Raji (cell line): ENCODE measurements around the gene FBXO22.

Experiments used
- POLR2A ChIP-seq: IDR thresholded peaks from 2 replicates; pipeline ENCODE4 v1.6.1; 2011; ENCODE audit warnings: low read depth, low read length, control low read depth; ENCODE audit not compliant: insufficient read depth

FBXO22 gene

DNA sequence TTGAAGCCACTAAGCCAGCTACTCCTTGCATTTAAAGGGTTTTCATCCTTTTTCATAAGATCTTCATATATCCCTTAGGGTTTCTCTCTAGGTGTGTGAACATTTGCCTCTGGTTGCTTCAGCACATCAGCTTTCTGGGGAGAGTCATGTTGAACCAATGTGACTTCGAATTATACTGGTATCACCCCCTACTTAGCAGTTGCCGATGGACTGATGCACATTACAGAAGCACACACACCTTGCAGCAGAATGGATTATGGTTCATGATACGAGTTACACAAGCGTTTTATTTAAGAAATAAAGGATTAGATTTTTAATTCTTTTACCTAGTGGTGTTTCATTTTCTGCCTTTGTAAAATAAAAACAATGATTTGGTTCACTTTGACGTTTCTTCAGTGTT is 39.6 kb downstream of the FBXO22 start:
- no peak for TF ChIP-seq POLR2A

DNA sequence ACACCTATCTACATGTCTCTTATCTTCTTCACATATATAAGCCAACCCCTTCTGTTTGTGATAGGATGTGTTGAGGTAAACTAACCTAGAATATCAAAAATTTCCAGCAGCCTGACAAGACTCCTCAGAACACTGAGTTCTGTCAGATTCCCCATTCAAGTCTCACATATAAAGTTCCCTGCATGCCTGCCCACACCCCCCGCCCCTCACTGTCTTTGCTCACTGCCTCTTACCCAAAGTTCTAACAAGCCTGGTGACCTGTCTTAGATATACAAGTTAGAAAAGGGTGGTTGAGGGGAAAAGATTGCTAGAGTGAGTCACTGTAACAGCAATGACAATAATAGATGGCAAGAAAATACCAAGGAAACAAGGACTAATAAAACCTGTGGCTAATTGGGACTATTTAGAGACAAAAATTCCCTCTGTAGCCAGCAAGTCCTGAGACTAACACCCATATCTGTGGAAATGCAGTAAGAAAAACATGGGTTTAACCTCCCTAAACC is 40.1 kb downstream of the FBXO22 start:
- no peak for TF ChIP-seq POLR2A

DNA sequence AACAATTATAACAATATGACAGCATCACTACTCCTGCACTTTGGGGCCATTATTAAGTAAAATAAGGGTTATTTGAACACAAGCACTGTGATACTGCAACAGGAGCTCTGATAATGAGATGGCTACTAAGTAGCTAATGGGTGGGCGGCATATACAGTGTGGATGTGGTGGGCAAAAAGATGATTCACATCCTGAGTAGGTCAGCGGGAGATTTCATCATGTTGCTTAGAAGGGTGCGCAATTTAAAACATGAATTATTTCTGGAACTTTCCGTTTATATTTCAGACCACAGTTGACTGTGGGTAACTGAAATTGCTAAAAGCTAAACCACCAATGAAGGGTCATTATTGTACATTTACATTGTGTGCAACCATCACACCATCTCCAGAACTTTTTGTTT is 42.3 kb downstream of the FBXO22 start:
- TF ChIP-seq POLR2A = no peak

DNA sequence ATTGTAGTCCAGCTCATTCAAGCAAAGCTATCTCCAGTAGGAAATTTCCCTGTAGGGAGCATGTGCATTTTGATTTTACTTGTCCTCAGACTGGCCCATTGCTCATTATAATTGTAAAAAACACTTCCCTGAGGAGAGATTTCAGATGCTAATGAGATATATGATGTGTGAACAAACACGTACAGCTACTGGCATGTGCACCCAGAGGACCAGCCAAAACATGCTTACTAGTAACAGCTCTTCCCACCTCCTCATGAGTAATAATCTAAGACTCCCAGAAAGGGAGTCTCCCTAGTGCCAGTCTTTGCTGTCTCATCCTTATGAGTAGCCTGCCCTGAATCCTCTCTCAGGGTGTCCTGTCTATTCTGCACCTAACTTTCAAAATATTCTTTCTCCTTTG is 43.4 kb downstream of the FBXO22 start:
- TF ChIP-seq POLR2A = no peak

DNA sequence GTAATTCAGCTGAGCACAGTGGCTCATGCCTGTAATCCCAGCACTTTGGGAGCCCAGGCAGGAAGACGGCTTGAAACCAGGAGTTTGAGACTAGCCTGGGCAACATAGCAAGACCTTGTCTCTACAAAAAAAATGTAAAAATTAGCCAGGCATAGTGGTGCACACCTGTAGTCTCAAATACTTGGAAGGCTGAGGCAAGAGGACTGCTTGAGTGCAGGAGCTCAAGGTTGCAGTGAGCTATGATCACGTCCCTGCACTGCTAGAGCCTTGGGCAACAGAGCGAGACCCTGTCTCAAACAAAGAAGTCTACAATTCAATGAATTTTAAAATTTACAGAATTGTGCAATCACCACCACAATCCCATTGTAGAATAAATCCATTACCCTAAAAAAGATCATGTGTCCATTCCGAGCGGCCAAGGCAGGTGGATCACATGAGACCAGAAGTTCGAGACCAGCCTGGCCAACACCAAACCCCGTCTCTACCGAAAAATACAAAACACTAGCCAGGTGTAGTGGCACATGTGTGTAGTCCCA is 45.2 kb downstream of the FBXO22 start:
- TF ChIP-seq POLR2A = no peak

GRCh38 chr15:75952525-75952924 is 48.8 kb downstream of the FBXO22 start:
- no peak for TF ChIP-seq POLR2A

DNA sequence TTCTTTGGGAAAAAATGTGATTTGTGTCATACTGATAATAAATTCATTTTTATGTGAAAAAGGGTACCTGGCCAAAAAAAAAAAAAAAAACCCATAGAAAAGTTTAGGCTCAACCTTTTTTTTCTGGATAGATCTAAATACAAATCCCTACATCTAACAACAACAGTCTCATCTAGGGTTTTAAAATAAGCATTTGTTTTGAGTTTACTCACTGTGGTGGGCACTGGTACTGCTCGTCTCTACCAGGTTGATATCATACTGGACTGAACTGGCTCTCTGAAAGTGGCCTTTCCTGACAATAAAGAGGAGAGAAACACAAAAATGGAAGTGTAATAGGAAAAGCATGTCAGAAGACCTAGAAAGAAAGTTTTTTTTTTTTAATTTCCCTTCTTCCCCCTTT is 52.0 kb downstream of the FBXO22 start:
- TF ChIP-seq POLR2A = no peak

DNA sequence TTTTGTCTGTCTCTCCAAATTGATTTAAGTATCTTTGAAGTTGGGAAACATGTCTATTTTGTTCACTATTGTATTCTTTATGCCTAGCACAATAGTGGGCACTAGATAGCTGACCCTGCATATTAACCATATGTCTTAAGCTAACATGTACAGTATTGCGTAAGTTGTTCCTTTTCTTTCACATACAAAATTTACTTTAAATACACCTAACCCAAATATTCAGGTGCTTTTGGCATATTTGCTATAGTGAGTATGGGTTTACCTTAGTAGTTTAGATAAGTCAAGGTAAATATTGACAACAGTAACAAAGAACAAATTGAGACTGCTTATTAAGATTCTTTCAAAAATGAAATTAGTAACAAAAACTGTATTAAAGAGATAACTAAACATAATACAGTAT is 57.7 kb downstream of the FBXO22 start:
- TF ChIP-seq POLR2A = no peak

DNA sequence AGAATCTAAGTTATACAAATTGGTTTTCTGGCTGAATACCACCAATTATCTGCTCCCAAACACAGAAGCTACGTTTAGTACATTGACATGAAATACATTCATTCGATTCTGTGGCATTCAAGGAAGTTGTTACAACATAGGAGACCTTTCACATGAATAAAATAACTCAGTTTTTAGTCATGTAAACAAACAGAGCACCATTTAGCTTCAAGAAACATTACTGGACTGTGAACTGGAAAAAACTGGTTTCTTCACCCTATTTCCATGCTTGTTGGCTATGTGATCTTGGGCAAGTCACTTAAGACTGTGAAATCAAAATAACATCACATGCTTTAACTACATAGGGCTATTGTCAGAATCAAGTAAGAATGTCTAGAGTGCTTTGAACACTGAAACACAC is 62.4 kb downstream of the FBXO22 start:
- no peak for TF ChIP-seq POLR2A

- TF ChIP-seq POLR2A = no peak
Observed at GRCh38 chr15:75981149-75981815, 77.6 kb downstream of the FBXO22 start.

- no peak for TF ChIP-seq POLR2A
Observed at GRCh38 chr15:75982468-75982867, 78.8 kb downstream of the FBXO22 start.

DNA sequence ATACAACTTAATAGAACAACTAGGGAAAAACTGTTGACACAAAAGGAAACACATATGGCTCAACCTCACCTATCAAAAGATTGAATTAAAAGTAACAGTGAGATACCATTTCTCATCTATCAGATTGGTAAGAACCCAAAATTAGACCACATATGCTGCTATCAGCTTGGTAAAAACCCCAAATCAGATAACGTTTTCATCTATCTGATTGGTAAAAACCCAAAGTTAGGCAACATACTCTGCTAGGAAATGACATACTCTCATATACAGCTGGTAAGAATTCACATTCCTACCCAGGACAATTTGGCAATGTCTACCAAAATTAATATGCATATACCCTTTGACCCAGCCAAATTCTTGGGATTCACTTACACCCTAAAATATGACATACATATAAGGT is 82.3 kb downstream of the FBXO22 start:
- no peak for TF ChIP-seq POLR2A

DNA sequence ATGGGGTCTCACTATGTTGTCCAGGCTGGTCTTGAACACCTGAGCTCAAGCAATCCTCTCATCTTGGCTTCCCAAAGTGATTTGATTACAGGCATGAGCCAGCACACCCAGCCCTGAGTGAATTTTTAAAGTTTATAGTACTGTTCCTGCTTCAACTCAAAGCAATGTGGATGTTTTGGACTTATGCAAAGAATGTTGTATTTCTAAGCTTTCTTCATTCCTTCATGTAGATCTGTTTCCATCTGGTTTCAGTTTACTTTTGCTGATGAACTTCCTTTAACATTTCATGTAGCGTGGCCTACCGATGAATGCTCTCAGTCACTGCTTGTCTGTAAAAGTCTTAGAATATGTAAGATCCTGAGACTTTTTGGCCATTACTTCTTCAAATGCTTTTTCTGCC is 85.4 kb downstream of the FBXO22 start:
- TF ChIP-seq POLR2A = no peak

- TF ChIP-seq POLR2A = no peak
Observed at GRCh38 chr15:75989875-75990274, 86.2 kb downstream of the FBXO22 start.
